Astrocyte (in vitro differentiated cells and primary cell): ENCODE results near the gene ZBTB7C. TPM values are rescaled to one million over a fixed set of nuclear protein-coding genes. Genes with fewer than 3 reads are reported as not detected.

ENCODE experiments used
- DNase-seq: peaks from one replicate; pipeline ENCODE4 v3.0.0-alpha.2; 2010; ENCODE audit warnings: low read depth
- FAIRE-seq: peaks from 2 replicates; lab custom pipeline; 2011; peaks lifted over from hg19 to GRCh38; lab: Jason Lieb, UNC
- H2AFZ ChIP-seq: 2 replicates; pipeline ENCODE4 v1.6.0; 2012; ENCODE audit warnings: low read depth, low read length, inconsistent platforms
- H3K27ac ChIP-seq: 2 replicates; pipeline ENCODE4 v1.5.1; 2011; ENCODE audit warnings: low read depth, low read length, inconsistent platforms
- H3K27me3 ChIP-seq: 2 replicates; pipeline ENCODE4 v1.6.0; 2011; ENCODE audit warnings: low read length, inconsistent platforms; ENCODE audit not compliant: insufficient read depth
- H3K36me3 ChIP-seq: 2 replicates; pipeline ENCODE4 v1.5.1; 2011; ENCODE audit warnings: low read length, inconsistent platforms; ENCODE audit not compliant: insufficient read depth
- H3K4me1 ChIP-seq: 2 replicates; pipeline ENCODE4 v1.5.1; 2011; ENCODE audit warnings: low read length, inconsistent platforms; ENCODE audit not compliant: insufficient read depth
- H3K4me2 ChIP-seq: 2 replicates; pipeline ENCODE4 v1.6.0; 2012; ENCODE audit warnings: low read length, inconsistent platforms
- H3K4me3 ChIP-seq: 2 replicates; pipeline ENCODE4 v1.5.1; 2011; ENCODE audit warnings: low read depth, mild to moderate bottlenecking, low read length, inconsistent platforms; ENCODE audit not compliant: insufficient read depth
- H3K79me2 ChIP-seq: 2 replicates; pipeline ENCODE4 v1.6.0; 2012; ENCODE audit warnings: mild to moderate bottlenecking, low read length, inconsistent platforms; ENCODE audit not compliant: insufficient read depth
- H3K9ac ChIP-seq: 2 replicates; pipeline ENCODE4 v1.6.0; 2012; ENCODE audit warnings: mild to moderate bottlenecking, low read length, inconsistent platforms
- H3K9me3 ChIP-seq: 2 replicates; pipeline ENCODE4 v1.5.1; 2012; ENCODE audit warnings: low read depth, mild to moderate bottlenecking, low read length, inconsistent platforms; ENCODE audit not compliant: insufficient read depth
- H4K20me1 ChIP-seq: 2 replicates; pipeline ENCODE4 v1.6.0; 2012; ENCODE audit warnings: low read length, inconsistent platforms; ENCODE audit not compliant: insufficient read depth
- H3K27ac Mint-ChIP-seq: one replicate; pipeline ENCODE4 v1.8.0; 2021; ENCODE audit warnings: mild to moderate bottlenecking, mixed read lengths; ENCODE audit not compliant: unreplicated experiment
- H3K27me3 Mint-ChIP-seq: one replicate; pipeline ENCODE4 v1.8.0; 2021; ENCODE audit warnings: low read depth, mixed read lengths; ENCODE audit not compliant: unreplicated experiment
- H3K36me3 Mint-ChIP-seq: one replicate; pipeline ENCODE4 v1.8.0; 2021; ENCODE audit warnings: low read depth, mixed read lengths; ENCODE audit not compliant: unreplicated experiment
- H3K4me1 Mint-ChIP-seq: one replicate; pipeline ENCODE4 v1.8.0; 2021; ENCODE audit warnings: low read depth, mixed read lengths; ENCODE audit not compliant: unreplicated experiment
- H3K4me3 Mint-ChIP-seq: one replicate; pipeline ENCODE4 v1.8.0; 2021; ENCODE audit warnings: mild to moderate bottlenecking, moderate library complexity, mixed read lengths; ENCODE audit not compliant: unreplicated experiment
- H3K9me3 Mint-ChIP-seq: one replicate; pipeline ENCODE4 v1.8.0; 2021; ENCODE audit warnings: mild to moderate bottlenecking, mixed read lengths; ENCODE audit not compliant: unreplicated experiment
- EZH2 ChIP-seq: IDR thresholded peaks from 2 replicates; pipeline ENCODE4 v1.6.1; 2012; ENCODE audit warnings: mild to moderate bottlenecking, low read length, inconsistent platforms; ENCODE audit not compliant: insufficient read depth
- total RNA-seq: library from RNA; stranded (reverse); gene quantifications from 2 replicates; pipeline ENCODE4 v1.2.1, GENCODE V29; 2021
- TF ChIP-seq, protein P1 (sequence below): IDR thresholded peaks from 2 replicates; pipeline ENCODE4 v1.5.1; 2011; ENCODE audit warnings: low read depth, mild to moderate bottlenecking, inconsistent platforms, low read length, moderate library complexity; ENCODE audit not compliant: insufficient read depth

ZBTB7C gene
- total RNA-seq, 1 donor from 2014 or later = 1.0 TPM

GRCh38 chr18:48250362-48250907 lies 158.7 kb downstream of the ZBTB7C start:
- TF ChIP-seq, protein P1, sequence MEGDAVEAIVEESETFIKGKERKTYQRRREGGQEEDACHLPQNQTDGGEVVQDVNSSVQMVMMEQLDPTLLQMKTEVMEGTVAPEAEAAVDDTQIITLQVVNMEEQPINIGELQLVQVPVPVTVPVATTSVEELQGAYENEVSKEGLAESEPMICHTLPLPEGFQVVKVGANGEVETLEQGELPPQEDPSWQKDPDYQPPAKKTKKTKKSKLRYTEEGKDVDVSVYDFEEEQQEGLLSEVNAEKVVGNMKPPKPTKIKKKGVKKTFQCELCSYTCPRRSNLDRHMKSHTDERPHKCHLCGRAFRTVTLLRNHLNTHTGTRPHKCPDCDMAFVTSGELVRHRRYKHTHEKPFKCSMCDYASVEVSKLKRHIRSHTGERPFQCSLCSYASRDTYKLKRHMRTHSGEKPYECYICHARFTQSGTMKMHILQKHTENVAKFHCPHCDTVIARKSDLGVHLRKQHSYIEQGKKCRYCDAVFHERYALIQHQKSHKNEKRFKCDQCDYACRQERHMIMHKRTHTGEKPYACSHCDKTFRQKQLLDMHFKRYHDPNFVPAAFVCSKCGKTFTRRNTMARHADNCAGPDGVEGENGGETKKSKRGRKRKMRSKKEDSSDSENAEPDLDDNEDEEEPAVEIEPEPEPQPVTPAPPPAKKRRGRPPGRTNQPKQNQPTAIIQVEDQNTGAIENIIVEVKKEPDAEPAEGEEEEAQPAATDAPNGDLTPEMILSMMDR = no peak
- no peak for TF ChIP-seq EZH2
- DNase-seq (no peak), FAIRE-seq (no peak)
- Histone ChIP-seq H3K27ac (no peak overlapping the region), H3K4me3 (no peak overlapping the region), H2AFZ (no peak overlapping the region), H3K4me2 (no peak overlapping the region), H3K27me3 (peaks cover 21% of the 10 kb centered on the region), H4K20me1 (no peaks in the 10 kb centered on the region), H3K9me3 (peaks cover 2% of the 10 kb centered on the region), H3K9ac (no peak overlapping the region), H3K36me3 (no peaks in the 10 kb centered on the region), H3K79me2 (no peaks in the 10 kb centered on the region), H3K4me1 (no peaks in the 10 kb centered on the region)
- H3K4me1 Mint-ChIP-seq = no peaks in the 10 kb centered on the region
- H3K27me3 Mint-ChIP-seq = peaks cover 29% of the 10 kb centered on the region
- H3K36me3 Mint-ChIP-seq = no peaks in the 10 kb centered on the region
- H3K9me3 Mint-ChIP-seq = peaks cover 5% of the 10 kb centered on the region
- H3K27ac Mint-ChIP-seq = no peak overlapping the region
- no peak overlapping the region for H3K4me3 Mint-ChIP-seq

GRCh38 chr18:48249854-48250253 lies 159.3 kb downstream of the ZBTB7C start:
- H3K27me3 ChIP-seq = peaks cover 21% of the 10 kb centered on the region
- H3K9me3 Mint-ChIP-seq = peaks cover 5% of the 10 kb centered on the region
- DNase-seq (no peak), FAIRE-seq (no peak)
- H4K20me1 ChIP-seq = no peaks in the 10 kb centered on the region
- no peak overlapping the region for H3K4me2 ChIP-seq
- H3K4me3 ChIP-seq = no peak overlapping the region
- H3K36me3 ChIP-seq = no peaks in the 10 kb centered on the region
- TF ChIP-seq, protein P1 = no peak
- no peak for TF ChIP-seq EZH2
- no peak overlapping the region for H3K27ac ChIP-seq
- no peaks in the 10 kb centered on the region for H3K4me1 ChIP-seq
- no peaks in the 10 kb centered on the region for H3K79me2 ChIP-seq
- peaks cover 29% of the 10 kb centered on the region for H3K27me3 Mint-ChIP-seq
- no peaks in the 10 kb centered on the region for H3K36me3 Mint-ChIP-seq
- H3K27ac Mint-ChIP-seq = no peak overlapping the region
- H3K9me3 ChIP-seq = peaks cover 2% of the 10 kb centered on the region
- no peak overlapping the region for H3K4me3 Mint-ChIP-seq
- H3K9ac ChIP-seq = no peak overlapping the region
- no peak overlapping the region for H2AFZ ChIP-seq
- H3K4me1 Mint-ChIP-seq = no peaks in the 10 kb centered on the region

DNA sequence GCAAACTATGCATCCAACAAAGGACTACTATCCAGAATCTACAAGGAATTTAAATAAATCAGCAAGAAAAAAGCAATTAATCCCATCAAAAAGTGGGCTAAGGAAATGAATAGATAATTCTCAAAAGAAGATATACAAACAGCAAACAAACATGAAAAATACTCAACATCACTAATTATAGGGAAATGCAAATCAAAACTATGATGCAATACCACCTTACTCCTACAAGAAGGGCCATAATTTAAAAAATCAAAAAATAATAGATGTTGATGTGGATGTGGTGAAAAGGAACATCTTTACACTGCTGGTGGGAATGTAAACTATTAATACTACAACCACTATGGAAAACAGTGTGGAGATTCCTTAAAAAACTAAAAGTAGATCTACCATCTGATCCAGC lies 164.7 kb downstream of the ZBTB7C start:
- peaks cover 10% of the 10 kb centered on the region for H3K9me3 Mint-ChIP-seq
- no peak overlapping the region for H3K27ac ChIP-seq
- H3K4me2 ChIP-seq = no peak overlapping the region
- H3K27ac Mint-ChIP-seq = no peak overlapping the region
- H3K36me3 ChIP-seq = no peaks in the 10 kb centered on the region
- DNase-seq (no peak), FAIRE-seq (no peak)
- no peaks in the 10 kb centered on the region for H3K27me3 ChIP-seq
- H3K9ac ChIP-seq = no peak overlapping the region
- H4K20me1 ChIP-seq = no peaks in the 10 kb centered on the region
- no peaks in the 10 kb centered on the region for H3K4me1 ChIP-seq
- H3K4me1 Mint-ChIP-seq = peaks cover 2% of the 10 kb centered on the region
- peaks cover 2% of the 10 kb centered on the region for H3K36me3 Mint-ChIP-seq
- no peak overlapping the region for H3K4me3 ChIP-seq
- H3K4me3 Mint-ChIP-seq = no peak overlapping the region
- H3K9me3 ChIP-seq = peaks cover 2% of the 10 kb centered on the region
- H3K79me2 ChIP-seq = no peaks in the 10 kb centered on the region
- peaks cover 12% of the 10 kb centered on the region for H3K27me3 Mint-ChIP-seq
- H2AFZ ChIP-seq = no peak overlapping the region
- no peak for TF ChIP-seq EZH2
